Endothelial cell of umbilical vein (primary cell): ENCODE results near the gene ATP8B2. TPM values are rescaled to one million over a fixed set of nuclear protein-coding genes. Genes with fewer than 3 reads are reported as not detected.
"Not testable (repeated sequence)": the region's sequence is repeated elsewhere in the genome, so short reads cannot be mapped to it uniquely, and the experiment has no call there.

Experiments used
- BruUV-seq: library from RNA; stranded (reverse); fragments of 400-500 nt; replicated peaks from 2 replicates; lab custom pipeline; 2021; lab: Mats Ljungman, UMichigan
- CTCF ChIA-PET: fragments of 300-600, 350-600 bp; sonication (Branson Sonifier 250); formaldehyde crosslinking; loops from one replicate; lab custom pipeline; 2021; ENCODE audit warnings: antibody characterized with exemption, inconsistent platforms; lab: Charles Lee
- POLR2A ChIA-PET: fragments of 300-600, 350-600 bp; sonication (Branson Sonifier 250); formaldehyde crosslinking; loops from one replicate; lab custom pipeline; 2021; ENCODE audit warnings: antibody characterized with exemption, inconsistent platforms; lab: Charles Lee
- DNase-seq: peaks from one replicate; pipeline ENCODE4 v3.0.0-alpha.2; 2011; ENCODE audit warnings: low read depth, low spot score
- FAIRE-seq: peaks from 2 replicates; lab custom pipeline; 2011; peaks lifted over from hg19 to GRCh38; lab: Jason Lieb, UNC
- H2AFZ ChIP-seq: 2 replicates; pipeline ENCODE4 v1.6.0; 2012; ENCODE audit warnings: low read depth, low read length, control low read depth, inconsistent platforms
- H3K27ac ChIP-seq: 2 replicates; pipeline ENCODE4 v1.5.1; 2011; ENCODE audit warnings: low read depth, mild to moderate bottlenecking, control low read depth, low read length, moderate library complexity; ENCODE audit not compliant: insufficient read depth
- H3K27me3 ChIP-seq, 2 experiments: 2 replicates each; pipeline versions ENCODE4 v1.6.0 to v1.6.1; 2011; ENCODE audit warnings: low read length in 2 of 2, mixed read lengths in 1 of 2; ENCODE audit not compliant: control insufficient read depth in 2 of 2, insufficient read depth in 2 of 2
- H3K36me3 ChIP-seq, 2 experiments: 2 replicates in 1 of 2; 3 replicates in 1 of 2; pipeline ENCODE4 v1.5.1; 2011; ENCODE audit warnings: low read length in 2 of 2, mild to moderate bottlenecking in 1 of 2, moderate library complexity in 1 of 2; ENCODE audit not compliant: control insufficient read depth in 2 of 2, insufficient read depth in 2 of 2; ENCODE audit errors: extremely low read depth in 1 of 2
- H3K4me1 ChIP-seq: 3 replicates; pipeline ENCODE4 v1.5.1; 2011; ENCODE audit warnings: mild to moderate bottlenecking, low read length; ENCODE audit not compliant: control insufficient read depth, insufficient read depth; ENCODE audit errors: extremely low read depth
- H3K4me2 ChIP-seq: 2 replicates; pipeline ENCODE4 v1.6.1; 2011; ENCODE audit warnings: low read length, control low read depth, mixed read lengths; ENCODE audit not compliant: insufficient read depth
- H3K4me3 ChIP-seq, 3 experiments: fragments of 200-600 bp in 1 of 3; sonication (generic), shearing (Covaris generic) in 1 of 3; replicated peaks in 1 of 3; 2 replicates each; pipeline ENCODE4 v1.5.1; 2011 to 2016; ENCODE audit warnings: control low read depth in 3 of 3, low read length in 3 of 3, mild to moderate bottlenecking in 2 of 3, inconsistent platforms in 1 of 3, low read depth in 1 of 3, moderate library complexity in 1 of 3; ENCODE audit not compliant: insufficient read depth in 1 of 3
- H3K79me2 ChIP-seq: 2 replicates; pipeline ENCODE4 v1.6.0; 2012; ENCODE audit warnings: low read length, inconsistent platforms; ENCODE audit not compliant: control insufficient read depth, insufficient read depth
- H3K9ac ChIP-seq: replicated peaks from 2 replicates; pipeline ENCODE3; 2011; ENCODE audit warnings: low read length, control low read depth; ENCODE audit not compliant: insufficient read depth; ENCODE audit errors: extremely low read depth
- H3K9me1 ChIP-seq: replicated peaks from 3 replicates; pipeline ENCODE4 v1.6.0; 2011; ENCODE audit warnings: mild to moderate bottlenecking, low read length; ENCODE audit not compliant: control insufficient read depth, insufficient read depth; ENCODE audit errors: extremely low read depth
- H3K9me3 ChIP-seq: replicated peaks from 2 replicates; pipeline ENCODE4 v1.5.1; 2012; ENCODE audit warnings: low read length, inconsistent platforms; ENCODE audit not compliant: control insufficient read depth, insufficient read depth
- H4K20me1 ChIP-seq: replicated peaks from 2 replicates; pipeline ENCODE3; 2011; ENCODE audit warnings: mild to moderate bottlenecking, low read length; ENCODE audit not compliant: control insufficient read depth, insufficient read depth; ENCODE audit errors: extremely low read depth
- FOS ChIP-seq: IDR thresholded peaks from 2 replicates; pipeline ENCODE4 v1.6.1; 2011; ENCODE audit warnings: mild to moderate bottlenecking, low read length, moderate library complexity, borderline replicate concordance; ENCODE audit not compliant: insufficient read depth
- MYC ChIP-seq: IDR thresholded peaks from one replicate; pipeline ENCODE4 v1.6.1; 2011; ENCODE audit warnings: mild to moderate bottlenecking, low read depth, low read length
- POLR2A ChIP-seq: IDR thresholded peaks from 2 replicates; pipeline ENCODE4 v1.6.1; 2012; ENCODE audit warnings: low read depth, mild to moderate bottlenecking, control low read depth, low read length
- dilution Hi-C: fragments of 300-500 bp; cut with MboI; formaldehyde crosslinking; loops from one replicate; pipeline ENCODE4 v1.15.0; 2019; ENCODE audit warnings: low sequenced_read_pairs; ENCODE audit not compliant: extremely low pct_ligation_motif_present
- intact Hi-C: fragments of 100-400 bp; cut with micrococcal nuclease; formaldehyde crosslinking; loops from one replicate; pipeline ENCODE4 v1.10.0; 2022
- polyA plus RNA-seq, 4 experiments: library from polyadenylated mRNA; depleted of rRNA in 3 of 4; stranded (reverse) in 3 of 4; unstranded in 1 of 4; fragments of >200 nt; gene quantifications; 2 replicates each; pipeline versions ENCODE4 v1.2.1 to v1.2.3, GENCODE V29; 2011 to 2012; ENCODE audit warnings: missing spikeins in 1 of 4
- total RNA-seq: library from RNA; stranded (reverse); gene quantifications from 2 replicates; pipeline ENCODE4 v1.2.3, GENCODE V29; 2021
- TF ChIP-seq, protein P1 (sequence below): IDR thresholded peaks from 2 replicates; pipeline ENCODE4 v1.6.1; 2011; ENCODE audit not compliant: insufficient read depth, insufficient read length
- TF ChIP-seq, protein P2 (sequence below), 2 donors: IDR thresholded peaks; 1 replicate in 1 of 2; 2 replicates in 1 of 2; pipeline ENCODE4 v1.5.1; 2011; ENCODE audit warnings: low read length in 2 of 2, mild to moderate bottlenecking in 2 of 2, moderate library complexity in 2 of 2, control low read depth in 1 of 2, inconsistent platforms in 1 of 2, low read depth in 1 of 2; ENCODE audit not compliant: insufficient read depth in 1 of 2; ENCODE audit errors: extremely low read depth in 1 of 2

Gene ATP8B2
- total and polyA plus RNA-seq, 2 donors (not counting 3 experiments of a cell fraction or from before 2014, with no cell fraction given) = 64.7 to 72.8 TPM

DNA sequence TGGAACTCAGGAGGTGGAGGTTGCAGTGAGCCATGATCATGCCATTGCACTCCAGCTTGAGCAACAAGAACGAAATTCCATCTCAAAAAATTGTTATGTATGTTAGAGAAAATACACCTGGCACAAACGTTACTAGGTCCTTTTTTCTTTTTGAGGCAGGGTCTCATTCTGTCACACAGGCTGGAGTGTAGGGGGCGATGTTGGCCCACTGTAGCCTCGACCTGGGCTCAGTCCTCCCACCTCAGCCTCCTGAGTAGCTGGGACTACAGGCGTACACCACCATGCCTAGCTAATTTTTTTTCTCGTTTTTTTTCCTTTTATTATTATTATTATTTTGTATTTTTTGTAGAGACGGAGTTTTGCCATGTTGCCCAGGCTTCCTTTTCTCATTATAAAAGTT, 48.5 kb upstream of the ATP8B2 start:
- no TSS peak for BruUV-seq
- FAIRE-seq (no peak), DNase-seq (no peak)
- Histone ChIP-seq H3K9me1 (no peaks in the 10 kb centered on the region), H3K9ac (no peak overlapping the region), H4K20me1 (no peaks in the 10 kb centered on the region), H3K4me1 (peaks cover 10% of the 10 kb centered on the region), H3K36me3 (peaks cover 0 to 5% of the 10 kb centered on the region in 2 experiments), H3K4me2 (no peak overlapping the region), H3K4me3 (no peak overlapping the region), H3K27me3 (no peaks in the 10 kb centered on the region), H2AFZ (no peak overlapping the region), H3K79me2 (peaks cover 9% of the 10 kb centered on the region), H3K27ac (no peak overlapping the region), H3K9me3 (no peaks in the 10 kb centered on the region)
- CTCF ChIA-PET = interaction anchor here (0.6 to 2.5 kb wide), 6 partner anchors 18 to 270 kb away, joined by 3 to 35 read pairs (median 4); no protein-coding TSS in a partner anchor
- TF ChIP-seq MYC = no peak
- TF ChIP-seq POLR2A = no peak
- TF ChIP-seq FOS = no peak
- TF ChIP-seq, protein P1, sequence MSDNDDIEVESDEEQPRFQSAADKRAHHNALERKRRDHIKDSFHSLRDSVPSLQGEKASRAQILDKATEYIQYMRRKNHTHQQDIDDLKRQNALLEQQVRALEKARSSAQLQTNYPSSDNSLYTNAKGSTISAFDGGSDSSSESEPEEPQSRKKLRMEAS = no peak
- TF ChIP-seq, protein P2, sequence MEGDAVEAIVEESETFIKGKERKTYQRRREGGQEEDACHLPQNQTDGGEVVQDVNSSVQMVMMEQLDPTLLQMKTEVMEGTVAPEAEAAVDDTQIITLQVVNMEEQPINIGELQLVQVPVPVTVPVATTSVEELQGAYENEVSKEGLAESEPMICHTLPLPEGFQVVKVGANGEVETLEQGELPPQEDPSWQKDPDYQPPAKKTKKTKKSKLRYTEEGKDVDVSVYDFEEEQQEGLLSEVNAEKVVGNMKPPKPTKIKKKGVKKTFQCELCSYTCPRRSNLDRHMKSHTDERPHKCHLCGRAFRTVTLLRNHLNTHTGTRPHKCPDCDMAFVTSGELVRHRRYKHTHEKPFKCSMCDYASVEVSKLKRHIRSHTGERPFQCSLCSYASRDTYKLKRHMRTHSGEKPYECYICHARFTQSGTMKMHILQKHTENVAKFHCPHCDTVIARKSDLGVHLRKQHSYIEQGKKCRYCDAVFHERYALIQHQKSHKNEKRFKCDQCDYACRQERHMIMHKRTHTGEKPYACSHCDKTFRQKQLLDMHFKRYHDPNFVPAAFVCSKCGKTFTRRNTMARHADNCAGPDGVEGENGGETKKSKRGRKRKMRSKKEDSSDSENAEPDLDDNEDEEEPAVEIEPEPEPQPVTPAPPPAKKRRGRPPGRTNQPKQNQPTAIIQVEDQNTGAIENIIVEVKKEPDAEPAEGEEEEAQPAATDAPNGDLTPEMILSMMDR (IDR thresholded peaks at IDR 0.05; ENCODE audit: extremely low read depth in 1 of 2, insufficient read depth in 1 of 2, low read depth in 1 of 2, low read length in 2 of 2) = peak in 1 of 2 donors; percentile 25
- POLR2A ChIA-PET = no interaction called here
- intact Hi-C loops = no loop called here
- dilution Hi-C loops = no loop called here

DNA sequence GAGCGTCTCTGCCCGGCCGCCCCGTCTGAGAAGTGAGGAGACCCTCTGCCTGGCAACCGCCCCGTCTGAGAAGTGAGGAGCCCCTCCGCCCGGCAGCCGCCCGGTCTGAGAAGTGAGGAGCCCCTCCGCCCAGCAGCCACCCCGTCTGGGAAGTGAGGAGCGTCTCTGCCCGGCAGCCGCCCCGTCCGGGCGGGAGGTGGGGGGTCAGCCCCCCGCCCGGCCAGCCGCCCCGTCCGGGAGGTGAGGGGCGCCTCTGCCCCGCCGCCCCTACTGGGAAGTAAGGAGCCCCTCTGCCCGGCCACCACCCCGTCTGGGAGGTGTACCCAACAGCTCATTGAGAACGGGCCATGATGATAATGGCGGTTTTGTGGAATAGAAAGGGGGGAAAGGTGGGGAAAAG, 37.7 kb upstream of the ATP8B2 start:
- POLR2A ChIA-PET, BruUV-seq, H2AFZ ChIP-seq, H3K27me3 ChIP-seq, H3K9me3 ChIP-seq, H3K79me2 ChIP-seq, H3K4me3 ChIP-seq, H4K20me1 ChIP-seq, intact Hi-C loops, CTCF ChIA-PET, dilution Hi-C loops, H3K36me3 ChIP-seq, DNase-seq, H3K4me2 ChIP-seq, H3K4me1 ChIP-seq, H3K27ac ChIP-seq, H3K9me1 ChIP-seq, H3K9ac ChIP-seq, FAIRE-seq: not testable (repeated sequence)
